HCT116 (cell line): ENCODE measurements around the gene SRPK2. TPM values are rescaled to one million over a fixed set of nuclear protein-coding genes. Genes with fewer than 3 reads are reported as not detected.

Experiments
- ATAC-seq: fragments of 200-7000 bp; cut with Tn5 transposase; 2 replicates; pipeline ENCODE4 v1.9.1; 2020; ENCODE audit warnings: mild to moderate bottlenecking, moderate library complexity
- BruUV-seq: library from RNA; stranded (reverse); fragments of 400-500 nt; replicated peaks from 2 replicates; lab custom pipeline; 2021; lab: Mats Ljungman, UMichigan
- CTCF ChIA-PET: fragments of 300-600 bp; sonication (Branson Sonifier 250); formaldehyde crosslinking; loops from one replicate; lab custom pipeline; 2021; ENCODE audit warnings: antibody characterized with exemption; lab: Charles Lee
- POLR2A ChIA-PET: fragments of 300-600, 350-600 bp; sonication (Branson Sonifier 250); formaldehyde crosslinking; loops from one replicate; lab custom pipeline; 2021; ENCODE audit warnings: antibody characterized with exemption; lab: Charles Lee
- RAD21 ChIA-PET, 2 experiments: fragments of 300-600 bp; sonication (Branson Sonifier 250); formaldehyde crosslinking; loops; one replicate each; lab custom pipeline; 2023; ENCODE audit warnings: low total read pairs in 2 of 2; ENCODE audit not compliant: uncharacterized antibody in 2 of 2, unreplicated experiment in 2 of 2, low non-redundant PET in 1 of 2; lab: Charles Lee
- DNase-seq: peaks from one replicate; pipeline ENCODE4 v3.0.0-alpha.2; 2010; ENCODE audit warnings: low read depth, low spot score
- H2AFZ ChIP-seq: fragments of 200-600 bp; shearing (Covaris generic), sonication (generic); 2 replicates; pipeline ENCODE4 v1.6.1; 2017; ENCODE audit warnings: low read depth, mixed run types, mixed read lengths, antibody characterized with exemption, low read length; ENCODE audit not compliant: poor library complexity, severe bottlenecking
- H3K27ac ChIP-seq: 2 replicates; pipeline ENCODE4 v1.5.1; 2012; ENCODE audit warnings: low read depth, low read length
- H3K27me3 ChIP-seq: fragments of 200-600 bp; sonication (generic); 2 replicates; pipeline ENCODE4 v1.6.1; 2016; ENCODE audit warnings: mixed run types, low read length, mixed read lengths; ENCODE audit not compliant: insufficient read depth
- H3K36me3 ChIP-seq, 2 experiments: fragments of 200-500 bp in 1 of 2; fragments of 200-600 bp in 1 of 2; sonication (Bioruptor generic) in 1 of 2; sonication (generic) in 1 of 2; 2 replicates each; pipeline versions ENCODE4 v1.5.1 to v1.6.1; 2014 to 2016; ENCODE audit warnings: low read length in 2 of 2, inconsistent platforms in 1 of 2, mixed read lengths in 1 of 2, mixed run types in 1 of 2; ENCODE audit not compliant: insufficient read depth in 2 of 2, control insufficient read depth in 1 of 2
- H3K4me1 ChIP-seq, 2 experiments: fragments of 200-600 bp in 1 of 2; sonication (generic) in 1 of 2; 2 replicates each; pipeline versions ENCODE4 v1.5.1 to v1.6.1; 2012 to 2017; ENCODE audit warnings: low read length in 2 of 2, inconsistent platforms in 1 of 2, mild to moderate bottlenecking in 1 of 2, mixed read lengths in 1 of 2, mixed run types in 1 of 2, moderate library complexity in 1 of 2; ENCODE audit not compliant: insufficient read depth in 2 of 2, control insufficient read depth in 1 of 2
- H3K4me2 ChIP-seq: fragments of 200-600 bp; sonication (generic); 2 replicates; pipeline ENCODE4 v1.6.1; 2017; ENCODE audit warnings: mixed run types, low read length, mixed read lengths
- H3K4me3 ChIP-seq, 2 experiments: fragments of 200-600 bp in 1 of 2; sonication (generic) in 1 of 2; replicated peaks in 1 of 2; 2 replicates each; pipeline ENCODE4 v1.5.1; 2011 to 2016; ENCODE audit warnings: low read length in 2 of 2, control low read depth in 1 of 2, low read depth in 1 of 2, mild to moderate bottlenecking in 1 of 2, mixed read lengths in 1 of 2, mixed run types in 1 of 2
- H3K79me2 ChIP-seq: fragments of 200-600 bp; sonication (generic); 2 replicates; pipeline ENCODE4 v1.6.1; 2017; ENCODE audit warnings: mild to moderate bottlenecking, mixed run types, low read length, moderate library complexity, mixed read lengths; ENCODE audit not compliant: insufficient read depth
- H3K9ac ChIP-seq: fragments of 200-600 bp; sonication (generic); 2 replicates; pipeline ENCODE4 v1.6.1; 2016; ENCODE audit warnings: low read length, mixed read lengths
- H3K9me2 ChIP-seq: fragments of 200-600 bp; sonication (generic), shearing (Covaris generic); 2 replicates; pipeline ENCODE4 v1.6.1; 2017; ENCODE audit warnings: mixed run types, mild to moderate bottlenecking, moderate library complexity; ENCODE audit not compliant: insufficient read depth
- H3K9me3 ChIP-seq, 2 experiments: fragments of 200-500 bp in 1 of 2; fragments of 200-600 bp in 1 of 2; sonication (Bioruptor generic) in 1 of 2; sonication (generic) in 1 of 2; 2 replicates each; pipeline ENCODE4 v1.6.1; 2014 to 2017; ENCODE audit warnings: low read length in 2 of 2, mixed read lengths in 2 of 2, inconsistent platforms in 1 of 2, low read depth in 1 of 2, mild to moderate bottlenecking in 1 of 2, mixed run types in 1 of 2, moderate library complexity in 1 of 2; ENCODE audit not compliant: control insufficient read depth in 1 of 2, insufficient read depth in 1 of 2
- H4K20me1 ChIP-seq: fragments of 200-600 bp; sonication (generic), shearing (Covaris generic); 2 replicates; pipeline ENCODE4 v1.6.1; 2017; ENCODE audit warnings: mixed run types, mild to moderate bottlenecking, moderate library complexity; ENCODE audit not compliant: insufficient read depth
- ELF1 ChIP-seq: IDR thresholded peaks from 2 replicates; pipeline ENCODE4 v1.6.1; 2012; ENCODE audit warnings: low read depth, borderline replicate concordance
- EZH2 ChIP-seq: fragments of 200-600 bp; sonication (generic); IDR thresholded peaks from 2 replicates; pipeline ENCODE4 v1.6.1; 2017; ENCODE audit warnings: antibody characterized with exemption, mixed run types
- MAX ChIP-seq: IDR thresholded peaks from 2 replicates; pipeline ENCODE4 v1.6.1; 2012
- POLR2A ChIP-seq: IDR thresholded peaks from 2 replicates; pipeline ENCODE4 v1.7.0; 2011; ENCODE audit warnings: borderline replicate concordance; ENCODE audit not compliant: insufficient read depth, insufficient read length; ENCODE audit errors: extremely low read depth
- POLR2AphosphoS5 ChIP-seq: IDR thresholded peaks from 2 replicates; pipeline ENCODE4 v1.6.1; 2011; ENCODE audit warnings: mild to moderate bottlenecking, low read depth, low read length, moderate library complexity
- REST ChIP-seq: IDR thresholded peaks from 2 replicates; pipeline ENCODE4 v1.6.1; 2012; ENCODE audit warnings: low read depth
- SIN3A ChIP-seq: IDR thresholded peaks from 2 replicates; pipeline ENCODE4 v1.6.1; 2012; ENCODE audit warnings: low read depth
- SP1 ChIP-seq: IDR thresholded peaks from 2 replicates; pipeline ENCODE4 v1.6.1; 2012; ENCODE audit warnings: low read depth
- SRF ChIP-seq: IDR thresholded peaks from 2 replicates; pipeline ENCODE4 v1.6.1; 2012; ENCODE audit warnings: low read depth
- ZBTB33 ChIP-seq: IDR thresholded peaks from 2 replicates; pipeline ENCODE4 v1.6.1; 2011; ENCODE audit warnings: mild to moderate bottlenecking, low read length, moderate library complexity; ENCODE audit not compliant: insufficient replicate concordance; ENCODE audit errors: extremely low read depth
- ZFX ChIP-seq: fragments of 450-650 bp; IDR thresholded peaks from 2 replicates; pipeline ENCODE4 v1.6.1; 2017
- intact Hi-C: fragments of 100-400 bp; cut with micrococcal nuclease; formaldehyde crosslinking; loops from 2 replicates; pipeline ENCODE4 v1.10.0; 2022
- total RNA-seq: library from RNA; stranded (reverse); gene quantifications from one replicate; pipeline ENCODE4 v1.2.1, GENCODE V29; 2021; ENCODE audit not compliant: unreplicated experiment

Gene SRPK2
- total RNA-seq, 1 experiment from 2014 or later, result 37.4 TPM

DNA sequence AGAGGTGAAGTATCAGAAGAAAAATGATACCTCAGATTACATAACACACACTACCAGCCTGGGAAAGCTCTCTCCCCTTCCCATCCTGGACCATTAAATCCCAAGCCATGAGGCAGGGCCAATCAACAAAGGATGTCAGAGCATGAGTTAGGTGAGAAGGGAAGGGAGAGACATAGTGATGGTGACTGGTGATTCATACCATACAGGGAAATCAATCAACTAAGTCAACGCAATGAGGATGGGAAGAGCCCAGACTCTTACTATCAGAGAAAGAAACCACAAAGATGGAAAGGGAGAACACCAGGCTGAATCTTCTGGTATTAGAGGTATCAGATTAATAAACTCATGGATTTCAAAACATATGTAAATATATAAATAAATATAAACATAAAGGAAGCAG, 189.3 kb downstream of the SRPK2 start:
- ChIA-PET POLR2A (no interaction called here), CTCF (no interaction called here)
- Histone ChIP-seq H3K9me3 (no peaks in the 10 kb centered on the region), H3K4me1 (no peaks in the 10 kb centered on the region), H3K27ac (no peak overlapping the region), H3K27me3 (no peaks in the 10 kb centered on the region), H3K4me3 (no peak overlapping the region), H3K4me2 (no peak overlapping the region), H3K36me3 (no peaks in the 10 kb centered on the region)
- DNase-seq, result no peak
- no TSS peak for BruUV-seq
- intact Hi-C loops, result no loop called here
- TF ChIP-seq SP1, result no peak
- no peak for TF ChIP-seq SIN3A
- TF ChIP-seq POLR2AphosphoS5, result no peak
- TF ChIP-seq REST, result no peak
- TF ChIP-seq ZFX, result no peak
- no peak for TF ChIP-seq SRF
- no peak for TF ChIP-seq ELF1
- no peak for TF ChIP-seq EZH2
- TF ChIP-seq ZBTB33, result no peak
- no peak for TF ChIP-seq MAX
- no peak for TF ChIP-seq POLR2A
- TF ChIP-seq, all 23 proteins: peak for 0
- no peaks in the 10 kb centered on the region for H3K9me2 ChIP-seq
- H2AFZ ChIP-seq, result no peak overlapping the region
- H4K20me1 ChIP-seq, result no peaks in the 10 kb centered on the region
- RAD21 ChIA-PET, result no interaction called here
- peaks cover 4% of the 10 kb centered on the region; the same call in 1 of the 2 replicates for H3K79me2 ChIP-seq
- ATAC-seq, result no peak
- no peak overlapping the region for H3K9ac ChIP-seq
